GM23338 (cell line): ENCODE data around the gene MYOM1. TPM values are rescaled to one million over a fixed set of nuclear protein-coding genes. Genes with fewer than 3 reads are reported as not detected.

Source experiments
- ATAC-seq: fragments of 200-7000 bp; cut with Tn5 transposase; 3 replicates; pipeline ENCODE4 v1.9.1; 2020
- DNase-seq: peaks from one replicate; pipeline ENCODE4 v3.0.0-alpha.2; 2015; ENCODE audit warnings: low spot score
- H2AFZ ChIP-seq: fragments of 200-600 bp; sonication (generic); 2 replicates; pipeline ENCODE4 v1.8.0; 2016; ENCODE audit warnings: antibody characterized with exemption, mild to moderate bottlenecking, moderate library complexity
- H3F3A ChIP-seq: fragments of 200-600 bp; sonication (generic); replicated peaks from 2 replicates; pipeline ENCODE4 v1.8.0; 2017; ENCODE audit warnings: antibody characterized with exemption, mixed run types, low read depth
- H3K27ac ChIP-seq: fragments of 200-600 bp; sonication (generic); 2 replicates; pipeline ENCODE4 v1.6.1; 2016; ENCODE audit warnings: low read depth
- H3K27me3 ChIP-seq: fragments of 200-600 bp; sonication (generic); 2 replicates; pipeline ENCODE4 v1.8.0; 2016; ENCODE audit warnings: mild to moderate bottlenecking, mixed run types, moderate library complexity; ENCODE audit not compliant: insufficient read depth
- H3K36me3 ChIP-seq: fragments of 200-600 bp; sonication (generic); 2 replicates; pipeline ENCODE4 v1.8.0; 2016; ENCODE audit warnings: mild to moderate bottlenecking; ENCODE audit not compliant: insufficient read depth
- H3K4me1 ChIP-seq: fragments of 200-600 bp; sonication (generic); 2 replicates; pipeline ENCODE4 v1.8.0; 2016; ENCODE audit warnings: mild to moderate bottlenecking, moderate library complexity; ENCODE audit not compliant: insufficient read depth
- H3K4me2 ChIP-seq: fragments of 200-600 bp; sonication (generic); 2 replicates; pipeline ENCODE4 v1.7.1; 2017; ENCODE audit warnings: mixed run types
- H3K4me3 ChIP-seq: fragments of 200-600 bp; sonication (generic); 2 replicates; pipeline ENCODE4 v1.6.1; 2016; ENCODE audit warnings: mixed run types
- H3K79me2 ChIP-seq: fragments of 200-600 bp; sonication (generic); replicated peaks from 2 replicates; pipeline ENCODE4 v1.8.0; 2017; ENCODE audit warnings: mild to moderate bottlenecking; ENCODE audit not compliant: insufficient read depth
- H3K9me2 ChIP-seq: fragments of 200-600 bp; sonication (generic); 2 replicates; pipeline ENCODE4 v1.8.0; 2017; ENCODE audit not compliant: insufficient read depth
- H4K20me1 ChIP-seq: fragments of 200-600 bp; sonication (generic); replicated peaks from 2 replicates; pipeline ENCODE4 v1.8.0; 2017; ENCODE audit warnings: mild to moderate bottlenecking; ENCODE audit not compliant: insufficient read depth
- H3K27ac Mint-ChIP-seq: 2 replicates; pipeline ENCODE4 v1.8.0; 2020; ENCODE audit warnings: inconsistent platforms, mild to moderate bottlenecking, moderate library complexity, mixed read lengths
- H3K27me3 Mint-ChIP-seq: 3 replicates; pipeline ENCODE4 v1.8.0; 2022; ENCODE audit warnings: low read depth, mild to moderate bottlenecking, moderate library complexity, mixed read lengths, inconsistent platforms; ENCODE audit not compliant: insufficient read depth, poor library complexity
- H3K36me3 Mint-ChIP-seq: 3 replicates; pipeline ENCODE4 v1.8.0; 2021; ENCODE audit warnings: low read depth, mild to moderate bottlenecking, inconsistent platforms, moderate library complexity, mixed read lengths
- H3K4me1 Mint-ChIP-seq: 3 replicates; pipeline ENCODE4 v1.8.0; 2020; ENCODE audit warnings: mild to moderate bottlenecking, inconsistent platforms, mixed read lengths
- H3K4me3 Mint-ChIP-seq: 3 replicates; pipeline ENCODE4 v1.8.0; 2021; ENCODE audit warnings: moderate library complexity, mild to moderate bottlenecking, inconsistent platforms, mixed read lengths
- H3K9me3 Mint-ChIP-seq: 3 replicates; pipeline ENCODE4 v1.8.0; 2020; ENCODE audit warnings: moderate library complexity, mild to moderate bottlenecking, inconsistent platforms, mixed read lengths
- CREB1 ChIP-seq: fragments of 250-450 bp; sonication (Bioruptor Pico); IDR thresholded peaks from 2 replicates; pipeline ENCODE4 v1.5.0; 2020; ENCODE audit warnings: low read depth, mild to moderate bottlenecking, moderate library complexity
- CTCF ChIP-seq, 2 experiments: fragments of 200-600 bp in 1 of 2; sonication (generic) in 1 of 2; conservative IDR thresholded peaks; 2 replicates each; pipeline versions ENCODE4 v1.5.1 to v1.6.1; 2016 to 2017; ENCODE audit warnings: antibody characterized with exemption in 2 of 2, low read depth in 2 of 2, mild to moderate bottlenecking in 2 of 2, moderate library complexity in 1 of 2
- ETS1 ChIP-seq: IDR thresholded peaks from 2 replicates; pipeline ENCODE4 v1.6.1; 2016; ENCODE audit warnings: antibody characterized with exemption
- EZH2phosphoT487 ChIP-seq: fragments of 200-600 bp; sonication (generic); IDR thresholded peaks from one replicate; pipeline ENCODE4 v1.8.1; 2018; ENCODE audit warnings: antibody characterized with exemption; ENCODE audit not compliant: unreplicated experiment
- JUNB ChIP-seq: IDR thresholded peaks from one replicate; pipeline ENCODE4 v1.6.1; 2016; ENCODE audit warnings: antibody characterized with exemption; ENCODE audit not compliant: unreplicated experiment
- POLR2AphosphoS5 ChIP-seq: IDR thresholded peaks from 2 replicates; pipeline ENCODE4 v1.6.1; 2016; ENCODE audit warnings: antibody characterized with exemption, low read depth
- REST ChIP-seq: IDR thresholded peaks from one replicate; pipeline ENCODE4 v1.6.1; 2018; ENCODE audit warnings: antibody characterized with exemption; ENCODE audit not compliant: unreplicated experiment
- ZNF114 ChIP-seq: fragments of 250-450 bp; sonication (Bioruptor Pico); IDR thresholded peaks from 2 replicates; pipeline ENCODE4 v1.5.0; 2020; ENCODE audit warnings: mild to moderate bottlenecking, moderate library complexity
- ZNF331 ChIP-seq: fragments of 250-450 bp; sonication (Bioruptor Pico); IDR thresholded peaks from 2 replicates; pipeline ENCODE4 v1.5.0; 2020; ENCODE audit warnings: low read depth, mild to moderate bottlenecking, moderate library complexity
- polyA plus RNA-seq: library from polyadenylated mRNA; unstranded; fragments of >200 nt; fragmentation: Nextera tagmentation; extraction: Ambion mirVana; gene quantifications from 2 replicates; pipeline ENCODE4 v1.2.1, GENCODE V29; 2016
- total RNA-seq: library from RNA; depleted of rRNA; stranded (reverse); fragments of >200 nt; shearing (Covaris generic); gene quantifications from 2 replicates; pipeline ENCODE4 v1.2.3, GENCODE V29; 2014

Gene MYOM1
- total and polyA plus RNA-seq, 2 experiments from 2014 or later, result 0.27 to 0.38 TPM

GRCh38 chr18:3150274-3150673, 69.5 kb downstream of the MYOM1 start:
- H3K9me3 Mint-ChIP-seq, result no peaks in the 10 kb centered on the region

GRCh38 chr18:3148930-3149535, 70.7 kb downstream of the MYOM1 start:
- Histone ChIP-seq H3K9me2 (no peaks in the 10 kb centered on the region; the same call in 1 of the 2 replicates), H3K4me1 (no peaks in the 10 kb centered on the region), H3K4me2 (no peak overlapping the region), H4K20me1 (no peaks in the 10 kb centered on the region), H3K4me3 (no peak overlapping the region), H3K36me3 (no peaks in the 10 kb centered on the region), H3K79me2 (no peaks in the 10 kb centered on the region), H3F3A (no peaks in the 10 kb centered on the region), H3K27ac (no peak overlapping the region), H3K27me3 (no peaks in the 10 kb centered on the region), H2AFZ (peak overlapping the region; percentile 23)
- H3K36me3 Mint-ChIP-seq, result no peaks in the 10 kb centered on the region
- H3K9me3 Mint-ChIP-seq, result 0 out of 3 replicates have a peak, but pooled peaks cover 2% of the 10 kb centered on the region
- ATAC-seq (no peak), DNase-seq (no peak)
- no peaks in the 10 kb centered on the region for H3K27me3 Mint-ChIP-seq
- H3K4me3 Mint-ChIP-seq, result no peak overlapping the region
- peaks cover 2% of the 10 kb centered on the region for H3K4me1 Mint-ChIP-seq
- no peak overlapping the region for H3K27ac Mint-ChIP-seq
- TF ChIP-seq CTCF (conservative IDR thresholded peaks at IDR 0.05; ENCODE audit: low read depth in 2 of 2) (no peak), EZH2phosphoT487 (no peak), CREB1 (CRISPR knock-in tag) (no peak), ZNF114 (no peak), REST (no peak), ZNF331 (no peak), JUNB (no peak), ETS1 (no peak)

More at GRCh38 chr18:3150274-3150673, 69.5 kb downstream of the MYOM1 start:
- no peaks in the 10 kb centered on the region for H3F3A ChIP-seq
- H3K27me3 ChIP-seq, result no peaks in the 10 kb centered on the region
- H3K27ac ChIP-seq, result no peak overlapping the region
- Mint-ChIP-seq H3K27me3 (peaks cover 1% of the 10 kb centered on the region), H3K27ac (no peak overlapping the region), H3K4me3 (no peak overlapping the region), H3K36me3 (no peaks in the 10 kb centered on the region), H3K4me1 (peaks cover 2% of the 10 kb centered on the region)
- no peak overlapping the region for H2AFZ ChIP-seq
- H3K79me2 ChIP-seq, result no peaks in the 10 kb centered on the region
- ATAC-seq (no peak), DNase-seq (no peak)
- no peak overlapping the region for H3K4me2 ChIP-seq
- H3K9me2 ChIP-seq, result no peaks in the 10 kb centered on the region
- no peak overlapping the region for H3K4me3 ChIP-seq
- no peaks in the 10 kb centered on the region for H3K4me1 ChIP-seq
- H3K36me3 ChIP-seq, result no peaks in the 10 kb centered on the region
- TF ChIP-seq CTCF (conservative IDR thresholded peaks at IDR 0.05; ENCODE audit: low read depth in 2 of 2) (0 out of 4 replicates have a peak, but pooled peaks of 1 of the 2 experiments have one; percentile 13), POLR2AphosphoS5 (no peak)
- H4K20me1 ChIP-seq, result no peaks in the 10 kb centered on the region
